ENCODE data around the gene CUBN. TPM values are rescaled to one million over a fixed set of nuclear protein-coding genes. Genes with fewer than 3 reads are reported as not detected.

Gene CUBN
- total RNA-seq, 2 donors from 2014 or later, result 2.6 to 3.6 TPM

DNA sequence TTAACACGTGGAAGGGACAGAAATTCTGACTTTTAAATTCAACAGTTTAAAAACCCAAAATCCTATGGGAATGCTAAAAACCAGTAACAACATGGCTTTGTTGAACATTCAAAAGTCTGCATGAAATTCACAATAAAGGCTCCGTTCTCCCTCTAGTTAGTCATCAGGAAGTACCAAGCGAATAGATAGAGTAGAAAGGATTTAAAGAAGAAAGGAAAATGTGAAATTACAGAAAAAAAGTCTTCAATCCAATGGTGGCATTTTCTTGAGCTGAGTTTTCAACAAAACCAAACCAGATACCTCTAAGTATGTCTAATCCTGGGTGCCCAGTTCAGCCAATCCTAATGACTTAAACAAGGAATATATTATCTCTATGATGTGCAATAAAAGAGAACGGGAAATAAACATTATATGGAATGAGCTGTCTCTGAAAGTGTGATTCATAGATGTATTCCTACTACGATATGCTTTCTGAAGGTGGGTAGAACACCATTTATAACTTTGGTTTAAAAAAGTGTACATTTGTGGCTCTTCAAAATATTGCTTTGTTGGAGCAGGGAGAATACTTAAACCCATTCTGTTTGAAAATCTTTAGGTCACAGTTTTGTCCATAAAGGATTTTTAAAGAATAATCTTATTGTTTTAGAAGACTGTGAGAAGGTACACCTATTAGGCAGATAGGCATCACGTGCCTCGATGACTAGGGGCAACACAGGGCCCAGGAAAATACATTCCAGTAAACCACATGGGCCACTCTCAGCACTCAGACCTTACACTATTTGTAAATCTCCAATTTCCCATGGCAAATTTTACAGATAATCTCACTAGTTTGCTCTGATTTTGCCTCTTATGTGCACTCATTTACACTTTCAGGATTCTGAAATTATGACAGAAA lies 87.7 kb downstream of the CUBN start:
- WGBS, 2 donors, result 77 to 82% methylated on average over 7 of the region's 7 CpGs
- Histone ChIP-seq H3K27ac (no peak overlapping the region), H3K4me3 (no peak overlapping the region), H3K36me3 (replicated peaks in 1 of 2; ENCODE audit: insufficient read depth in 1 of 2, low read depth in 2 of 2) (no peaks in the 10 kb centered on the region), H3K4me1 (no peaks in the 10 kb centered on the region), H3K27me3 (no peaks in the 10 kb centered on the region), H3K9me3 (no peaks in the 10 kb centered on the region)
- ATAC-seq, result no peak
- DNase-seq, result no peak
- TF ChIP-seq, protein P1, sequence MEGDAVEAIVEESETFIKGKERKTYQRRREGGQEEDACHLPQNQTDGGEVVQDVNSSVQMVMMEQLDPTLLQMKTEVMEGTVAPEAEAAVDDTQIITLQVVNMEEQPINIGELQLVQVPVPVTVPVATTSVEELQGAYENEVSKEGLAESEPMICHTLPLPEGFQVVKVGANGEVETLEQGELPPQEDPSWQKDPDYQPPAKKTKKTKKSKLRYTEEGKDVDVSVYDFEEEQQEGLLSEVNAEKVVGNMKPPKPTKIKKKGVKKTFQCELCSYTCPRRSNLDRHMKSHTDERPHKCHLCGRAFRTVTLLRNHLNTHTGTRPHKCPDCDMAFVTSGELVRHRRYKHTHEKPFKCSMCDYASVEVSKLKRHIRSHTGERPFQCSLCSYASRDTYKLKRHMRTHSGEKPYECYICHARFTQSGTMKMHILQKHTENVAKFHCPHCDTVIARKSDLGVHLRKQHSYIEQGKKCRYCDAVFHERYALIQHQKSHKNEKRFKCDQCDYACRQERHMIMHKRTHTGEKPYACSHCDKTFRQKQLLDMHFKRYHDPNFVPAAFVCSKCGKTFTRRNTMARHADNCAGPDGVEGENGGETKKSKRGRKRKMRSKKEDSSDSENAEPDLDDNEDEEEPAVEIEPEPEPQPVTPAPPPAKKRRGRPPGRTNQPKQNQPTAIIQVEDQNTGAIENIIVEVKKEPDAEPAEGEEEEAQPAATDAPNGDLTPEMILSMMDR (IDR thresholded peaks at IDR 0.05), result no peak
- no peak for TF ChIP-seq POLR2A (IDR thresholded peaks at IDR 0.05)
- intact Hi-C loops (cut with DNase I), result no loop called here

DNA sequence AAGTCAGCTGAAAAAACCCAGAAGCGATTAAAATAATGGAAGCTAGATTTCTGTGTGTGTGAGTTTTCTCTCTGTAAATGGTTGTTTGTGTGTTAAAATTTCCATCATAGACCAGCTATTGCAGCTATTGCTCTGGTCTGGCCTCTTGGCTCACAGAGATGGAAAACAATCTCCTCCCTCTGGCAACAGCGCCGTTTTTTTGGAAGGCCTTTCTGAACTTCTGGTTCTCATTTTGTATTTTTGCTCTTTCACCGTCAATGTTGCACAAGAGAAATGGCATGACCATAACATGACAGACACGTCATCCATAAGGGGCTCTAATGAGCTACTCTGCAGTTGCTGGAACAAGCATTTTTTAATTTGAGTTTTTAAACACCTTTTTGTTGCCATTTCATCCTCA lies 91.0 kb downstream of the CUBN start:
- Histone ChIP-seq H3K27ac (no peak overlapping the region), H3K27me3 (no peaks in the 10 kb centered on the region), H3K9me3 (no peaks in the 10 kb centered on the region), H3K36me3 (replicated peaks in 1 of 2; ENCODE audit: insufficient read depth in 1 of 2, low read depth in 2 of 2) (no peaks in the 10 kb centered on the region), H3K4me1 (no peaks in the 10 kb centered on the region), H3K4me3 (no peak overlapping the region)
- ATAC-seq, result peak; percentile 35
- intact Hi-C loops (cut with DNase I), result no loop called here
- TF ChIP-seq POLR2A (IDR thresholded peaks at IDR 0.05), result no peak
- TF ChIP-seq, protein P1 (IDR thresholded peaks at IDR 0.05), result no peak
- 71 to 81% methylated on average over 5 of the region's 5 CpGs for WGBS, 2 donors
- peak in 3 of 4 donors; percentile 21 to 41 (median 22) for DNase-seq

DNA sequence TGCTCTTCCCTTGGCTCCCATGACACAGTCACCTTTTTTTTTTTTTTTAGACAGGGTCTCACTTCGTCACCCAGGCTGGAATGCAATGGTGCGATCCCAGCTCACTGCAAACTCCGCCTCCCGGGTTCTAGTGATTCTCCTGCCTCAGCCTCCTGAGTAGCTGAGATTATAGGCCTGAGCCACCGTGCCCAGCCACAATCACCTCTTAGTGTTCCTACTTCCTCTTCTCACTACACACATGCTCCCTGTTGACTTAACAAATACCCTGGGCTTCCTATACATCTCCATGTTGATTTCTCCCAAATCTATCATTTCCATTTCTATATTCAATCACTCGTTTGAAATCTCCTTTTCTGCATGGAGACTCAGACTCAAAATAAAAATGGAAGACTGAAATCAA lies 91.7 kb downstream of the CUBN start:
- no peaks in the 10 kb centered on the region for H3K4me1 ChIP-seq
- H3K27me3 ChIP-seq, result no peaks in the 10 kb centered on the region
- H3K27ac ChIP-seq, result no peak overlapping the region
- H3K36me3 ChIP-seq (replicated peaks in 1 of 2; ENCODE audit: insufficient read depth in 1 of 2, low read depth in 2 of 2), result no peaks in the 10 kb centered on the region
- DNase-seq, result no peak
- ATAC-seq, result no peak
- no peak overlapping the region for H3K4me3 ChIP-seq
- no peaks in the 10 kb centered on the region for H3K9me3 ChIP-seq
- TF ChIP-seq, protein P1 (IDR thresholded peaks at IDR 0.05), result no peak
- TF ChIP-seq POLR2A (IDR thresholded peaks at IDR 0.05), result no peak
- 83 to 84% methylated on average over 6 of the region's 6 CpGs for WGBS, 2 donors
- intact Hi-C loops (cut with DNase I), result no loop called here

DNA sequence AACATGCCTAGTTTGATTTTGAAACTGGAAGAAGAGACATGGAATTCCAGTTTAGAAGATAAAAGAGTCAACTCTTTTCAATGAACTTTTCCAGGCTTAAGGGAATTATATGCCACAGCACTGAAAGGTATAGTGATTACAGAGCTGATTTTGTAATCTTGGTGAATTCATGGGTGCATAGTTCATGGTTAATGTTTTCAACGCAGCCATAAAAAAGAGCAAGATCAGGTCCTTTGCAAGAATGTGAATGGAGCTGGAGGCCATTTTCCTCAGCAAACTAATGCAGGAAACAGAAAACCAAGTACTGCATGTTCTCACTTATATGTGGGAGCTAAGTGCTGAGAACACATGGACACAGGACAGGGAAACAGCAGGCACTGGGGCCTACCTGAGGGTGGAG lies 94.2 kb downstream of the CUBN start:
- Histone ChIP-seq H3K9me3 (no peaks in the 10 kb centered on the region), H3K4me1 (no peaks in the 10 kb centered on the region), H3K4me3 (no peak overlapping the region), H3K36me3 (replicated peaks in 1 of 2; ENCODE audit: insufficient read depth in 1 of 2, low read depth in 2 of 2) (no peaks in the 10 kb centered on the region), H3K27ac (no peak overlapping the region), H3K27me3 (no peaks in the 10 kb centered on the region)
- intact Hi-C loops (cut with DNase I), result no loop called here
- TF ChIP-seq, protein P1 (IDR thresholded peaks at IDR 0.05), result no peak
- ATAC-seq, result no peak
- WGBS, 2 donors, result 49 to 83% methylated on average over 1 of the region's 1 CpG
- DNase-seq, result no peak
